Osteocyte (in vitro differentiated cells): ENCODE measurements around the gene EMSY. TPM values are rescaled to one million over a fixed set of nuclear protein-coding genes. Genes with fewer than 3 reads are reported as not detected.

Experiments used
- DNase-seq: peaks from one replicate; pipeline ENCODE4 v3.0.0; 2021; ENCODE audit warnings: mixed read lengths; ENCODE audit not compliant: unreplicated experiment; ENCODE audit errors: extremely low spot score
- H3K27ac Mint-ChIP-seq: one replicate; pipeline ENCODE4 v1.8.0; 2021; ENCODE audit warnings: mild to moderate bottlenecking, mixed read lengths; ENCODE audit not compliant: unreplicated experiment
- H3K27me3 Mint-ChIP-seq: one replicate; pipeline ENCODE4 v1.8.0; 2021; ENCODE audit warnings: mixed read lengths; ENCODE audit not compliant: unreplicated experiment
- H3K36me3 Mint-ChIP-seq: one replicate; pipeline ENCODE4 v1.8.0; 2021; ENCODE audit warnings: mixed read lengths; ENCODE audit not compliant: unreplicated experiment
- H3K4me1 Mint-ChIP-seq: one replicate; pipeline ENCODE4 v1.8.0; 2021; ENCODE audit warnings: mixed read lengths; ENCODE audit not compliant: unreplicated experiment
- H3K4me3 Mint-ChIP-seq: one replicate; pipeline ENCODE4 v1.8.0; 2021; ENCODE audit warnings: mild to moderate bottlenecking, moderate library complexity, mixed read lengths; ENCODE audit not compliant: unreplicated experiment
- H3K9me3 Mint-ChIP-seq: one replicate; pipeline ENCODE4 v1.8.0; 2021; ENCODE audit warnings: mixed read lengths; ENCODE audit not compliant: unreplicated experiment
- total RNA-seq: library from RNA; stranded (reverse); gene quantifications from 2 replicates; pipeline ENCODE4 v1.2.1, GENCODE V29; 2021
- TF ChIP-seq, protein P1 (sequence below): fragments of 200-600 bp; sonication (generic); IDR thresholded peaks from 2 replicates; pipeline ENCODE4 v1.5.0; 2021; ENCODE audit warnings: antibody characterized with exemption, mild to moderate bottlenecking, moderate library complexity

Gene EMSY
- total RNA-seq, 1 donor from 2014 or later = 23.8 TPM

GRCh38 chr11:76524919-76525318, 80.1 kb downstream of the EMSY start:
- no peaks in the 10 kb centered on the region for H3K27me3 Mint-ChIP-seq
- TF ChIP-seq, protein P1, sequence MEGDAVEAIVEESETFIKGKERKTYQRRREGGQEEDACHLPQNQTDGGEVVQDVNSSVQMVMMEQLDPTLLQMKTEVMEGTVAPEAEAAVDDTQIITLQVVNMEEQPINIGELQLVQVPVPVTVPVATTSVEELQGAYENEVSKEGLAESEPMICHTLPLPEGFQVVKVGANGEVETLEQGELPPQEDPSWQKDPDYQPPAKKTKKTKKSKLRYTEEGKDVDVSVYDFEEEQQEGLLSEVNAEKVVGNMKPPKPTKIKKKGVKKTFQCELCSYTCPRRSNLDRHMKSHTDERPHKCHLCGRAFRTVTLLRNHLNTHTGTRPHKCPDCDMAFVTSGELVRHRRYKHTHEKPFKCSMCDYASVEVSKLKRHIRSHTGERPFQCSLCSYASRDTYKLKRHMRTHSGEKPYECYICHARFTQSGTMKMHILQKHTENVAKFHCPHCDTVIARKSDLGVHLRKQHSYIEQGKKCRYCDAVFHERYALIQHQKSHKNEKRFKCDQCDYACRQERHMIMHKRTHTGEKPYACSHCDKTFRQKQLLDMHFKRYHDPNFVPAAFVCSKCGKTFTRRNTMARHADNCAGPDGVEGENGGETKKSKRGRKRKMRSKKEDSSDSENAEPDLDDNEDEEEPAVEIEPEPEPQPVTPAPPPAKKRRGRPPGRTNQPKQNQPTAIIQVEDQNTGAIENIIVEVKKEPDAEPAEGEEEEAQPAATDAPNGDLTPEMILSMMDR = no peak
- no peak overlapping the region for H3K27ac Mint-ChIP-seq
- H3K9me3 Mint-ChIP-seq = no peaks in the 10 kb centered on the region
- peaks cover 41% of the 10 kb centered on the region for H3K36me3 Mint-ChIP-seq
- no peak overlapping the region for H3K4me3 Mint-ChIP-seq
- DNase-seq = no peak
- peaks cover 21% of the 10 kb centered on the region for H3K4me1 Mint-ChIP-seq

- Mint-ChIP-seq H3K27me3 (no peaks in the 10 kb centered on the region), H3K36me3 (peaks cover 47% of the 10 kb centered on the region), H3K4me3 (no peak overlapping the region), H3K27ac (no peak overlapping the region), H3K9me3 (no peaks in the 10 kb centered on the region), H3K4me1 (peaks cover 21% of the 10 kb centered on the region)
- TF ChIP-seq, protein P1 = no peak
- DNase-seq = no peak
Observed at GRCh38 chr11:76526878-76527277, 82.1 kb downstream of the EMSY start.

DNA sequence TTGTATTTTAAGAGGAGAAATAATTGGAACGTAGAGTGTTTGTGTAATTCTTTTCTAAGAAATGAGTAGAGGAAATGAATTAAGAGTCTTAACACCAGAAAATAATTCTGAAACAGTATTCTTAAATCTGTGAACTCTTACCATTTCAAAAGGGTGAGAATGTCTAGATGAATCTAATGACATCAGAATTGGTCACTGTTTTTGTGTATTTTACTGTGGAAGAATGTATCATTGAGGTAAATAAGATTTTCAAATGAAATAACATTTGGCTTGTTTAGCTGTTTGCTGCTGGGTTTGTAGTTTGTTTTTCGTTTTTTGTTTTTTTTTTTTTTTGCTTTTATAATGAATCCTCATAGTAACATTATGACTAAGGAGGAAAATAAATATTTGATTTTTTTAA, 97.6 kb downstream of the EMSY start:
- no peaks in the 10 kb centered on the region for H3K27me3 Mint-ChIP-seq
- no peaks in the 10 kb centered on the region for H3K9me3 Mint-ChIP-seq
- peaks cover 43% of the 10 kb centered on the region for H3K36me3 Mint-ChIP-seq
- H3K4me1 Mint-ChIP-seq = peaks cover 9% of the 10 kb centered on the region
- DNase-seq = no peak
- H3K4me3 Mint-ChIP-seq = no peak overlapping the region
- no peak overlapping the region for H3K27ac Mint-ChIP-seq
- TF ChIP-seq, protein P1 = no peak

- H3K4me3 Mint-ChIP-seq = no peak overlapping the region
- no peaks in the 10 kb centered on the region for H3K9me3 Mint-ChIP-seq
- no peaks in the 10 kb centered on the region for H3K27me3 Mint-ChIP-seq
- DNase-seq = no peak
- H3K4me1 Mint-ChIP-seq = peaks cover 9% of the 10 kb centered on the region
- H3K36me3 Mint-ChIP-seq = peaks cover 43% of the 10 kb centered on the region
- no peak overlapping the region for H3K27ac Mint-ChIP-seq
- TF ChIP-seq, protein P1 = no peak
Observed at GRCh38 chr11:76543006-76543703, 98.3 kb downstream of the EMSY start.

DNA sequence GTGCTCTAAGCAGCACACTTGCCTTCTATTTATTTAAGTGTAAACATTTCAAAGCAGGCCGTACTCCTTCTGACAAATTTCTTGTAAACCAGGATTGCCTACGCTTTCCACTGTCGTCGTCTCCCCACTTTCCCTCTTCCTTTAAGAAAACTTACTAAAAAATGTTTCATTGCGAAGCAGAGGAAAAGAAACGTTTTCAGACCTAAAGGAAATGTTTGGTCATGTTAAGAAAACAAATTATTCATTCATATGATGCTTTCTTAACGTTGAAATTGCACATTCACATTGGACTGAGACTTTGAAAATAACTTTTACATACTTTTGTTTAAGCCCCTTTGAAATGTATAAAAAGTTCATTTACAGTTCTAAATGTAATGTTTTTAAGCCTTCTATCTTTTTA, 106.0 kb downstream of the EMSY start:
- TF ChIP-seq, protein P1 = no peak
- peaks cover 18% of the 10 kb centered on the region for H3K4me1 Mint-ChIP-seq
- H3K27ac Mint-ChIP-seq = peak overlapping the region; percentile 74
- no peak for DNase-seq
- no peak overlapping the region for H3K4me3 Mint-ChIP-seq
- H3K9me3 Mint-ChIP-seq = no peaks in the 10 kb centered on the region
- H3K36me3 Mint-ChIP-seq = peaks cover 15% of the 10 kb centered on the region
- H3K27me3 Mint-ChIP-seq = no peaks in the 10 kb centered on the region
